GM06990 (cell line): Measurements from ENCODE around the gene RAB11FIP4.

ENCODE experiments used
- DNase-seq: peaks from one replicate; pipeline ENCODE4 v3.0.0-alpha.2; 2011; ENCODE audit not compliant: insufficient read length; ENCODE audit errors: extremely low read depth
- H3K27me3 ChIP-seq: replicated peaks from 2 replicates; pipeline ENCODE4 v1.6.0; 2011; ENCODE audit warnings: low read length; ENCODE audit not compliant: control insufficient read depth, insufficient read depth
- H3K36me3 ChIP-seq: 2 replicates; pipeline ENCODE4 v1.5.1; 2011; ENCODE audit warnings: low read length; ENCODE audit not compliant: control insufficient read depth, insufficient read depth
- H3K4me3 ChIP-seq: replicated peaks from 2 replicates; pipeline ENCODE4 v1.5.1; 2011; ENCODE audit warnings: low read depth, mild to moderate bottlenecking, control low read depth, low read length
- TF ChIP-seq, protein P1 (sequence below): IDR thresholded peaks from 2 replicates; pipeline ENCODE4 v1.5.1; 2011; ENCODE audit warnings: low read length, control low read depth, mild to moderate bottlenecking, inconsistent platforms; ENCODE audit not compliant: insufficient read depth, poor library complexity, severe bottlenecking

RAB11FIP4 gene

DNA sequence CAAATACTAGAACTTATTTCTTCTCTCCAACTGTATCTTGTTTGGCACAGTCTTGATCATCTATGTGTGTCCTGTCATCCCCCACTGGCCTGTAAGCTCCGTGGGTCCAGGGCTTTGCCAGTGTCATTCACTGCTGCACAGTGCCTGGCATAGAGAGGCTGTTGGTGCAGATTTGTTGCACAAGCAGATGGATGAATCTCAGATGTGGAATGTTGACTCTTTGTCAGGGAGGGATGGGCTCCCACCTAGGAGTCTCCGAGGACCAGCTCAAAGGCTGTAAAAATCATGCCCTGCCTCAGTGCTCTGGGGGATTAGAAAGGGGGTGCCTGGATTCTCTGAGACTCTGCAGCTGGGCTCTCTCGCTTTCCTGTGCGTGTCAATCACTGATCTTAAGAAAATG lies 60.6 kb downstream of the RAB11FIP4 start:
- no peak for DNase-seq
- no peaks in the 10 kb centered on the region for H3K27me3 ChIP-seq
- TF ChIP-seq, protein P1, sequence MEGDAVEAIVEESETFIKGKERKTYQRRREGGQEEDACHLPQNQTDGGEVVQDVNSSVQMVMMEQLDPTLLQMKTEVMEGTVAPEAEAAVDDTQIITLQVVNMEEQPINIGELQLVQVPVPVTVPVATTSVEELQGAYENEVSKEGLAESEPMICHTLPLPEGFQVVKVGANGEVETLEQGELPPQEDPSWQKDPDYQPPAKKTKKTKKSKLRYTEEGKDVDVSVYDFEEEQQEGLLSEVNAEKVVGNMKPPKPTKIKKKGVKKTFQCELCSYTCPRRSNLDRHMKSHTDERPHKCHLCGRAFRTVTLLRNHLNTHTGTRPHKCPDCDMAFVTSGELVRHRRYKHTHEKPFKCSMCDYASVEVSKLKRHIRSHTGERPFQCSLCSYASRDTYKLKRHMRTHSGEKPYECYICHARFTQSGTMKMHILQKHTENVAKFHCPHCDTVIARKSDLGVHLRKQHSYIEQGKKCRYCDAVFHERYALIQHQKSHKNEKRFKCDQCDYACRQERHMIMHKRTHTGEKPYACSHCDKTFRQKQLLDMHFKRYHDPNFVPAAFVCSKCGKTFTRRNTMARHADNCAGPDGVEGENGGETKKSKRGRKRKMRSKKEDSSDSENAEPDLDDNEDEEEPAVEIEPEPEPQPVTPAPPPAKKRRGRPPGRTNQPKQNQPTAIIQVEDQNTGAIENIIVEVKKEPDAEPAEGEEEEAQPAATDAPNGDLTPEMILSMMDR: no peak
- H3K36me3 ChIP-seq: no peaks in the 10 kb centered on the region
- H3K4me3 ChIP-seq: no peak overlapping the region

DNA sequence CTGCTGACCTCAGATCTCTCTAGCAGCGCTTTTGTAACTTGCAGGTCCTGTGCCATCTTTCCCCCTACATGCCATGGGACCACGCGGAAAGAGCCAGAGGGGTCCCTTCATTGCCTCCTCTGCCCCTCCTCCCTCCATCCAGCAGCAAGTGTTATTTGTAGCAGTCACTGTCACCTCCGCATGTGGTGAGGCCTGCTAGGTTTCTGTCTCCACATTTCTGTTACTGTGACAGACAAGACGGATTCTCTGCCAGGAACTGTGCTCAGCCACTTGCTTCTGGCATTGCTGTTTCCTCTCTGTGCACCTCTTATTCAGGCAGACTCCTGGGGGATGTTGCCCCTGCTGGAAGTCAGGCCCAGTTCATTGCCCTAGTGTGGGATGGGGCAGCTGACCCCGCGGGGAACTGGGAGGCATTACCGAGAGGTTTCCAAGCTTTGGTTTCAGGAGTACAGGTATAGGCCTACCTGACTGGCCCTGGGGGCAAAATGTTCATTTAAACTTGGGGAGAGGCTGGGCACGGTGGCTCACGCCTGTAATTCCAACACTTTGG lies 61.2 kb downstream of the RAB11FIP4 start:
- H3K27me3 ChIP-seq: no peaks in the 10 kb centered on the region
- no peak for DNase-seq
- H3K36me3 ChIP-seq: no peaks in the 10 kb centered on the region
- H3K4me3 ChIP-seq: no peak overlapping the region
- TF ChIP-seq, protein P1: no peak

DNA sequence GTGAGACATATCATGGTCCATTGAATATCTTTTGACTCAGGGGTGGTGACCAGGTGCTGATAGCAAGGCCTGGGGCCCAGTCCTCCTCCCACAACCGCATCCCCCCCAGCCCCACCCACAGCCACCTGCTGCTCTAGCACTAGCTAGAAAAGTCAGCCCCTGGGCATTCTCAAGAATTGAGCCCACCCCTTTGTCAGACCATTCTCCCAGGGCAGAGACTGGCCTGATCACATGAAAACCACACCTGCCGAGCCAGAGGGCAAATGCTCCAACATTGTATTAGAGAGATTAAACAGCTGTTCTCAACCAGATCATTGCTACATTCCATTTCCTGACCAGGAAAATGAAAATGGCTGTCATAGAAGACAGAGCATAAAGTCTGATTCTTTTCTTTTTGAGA lies 62.4 kb downstream of the RAB11FIP4 start:
- Histone ChIP-seq H3K36me3 (no peaks in the 10 kb centered on the region), H3K27me3 (no peaks in the 10 kb centered on the region; the same call in 1 of the 2 replicates), H3K4me3 (no peak overlapping the region)
- DNase-seq: no peak
- TF ChIP-seq, protein P1: no peak

DNA sequence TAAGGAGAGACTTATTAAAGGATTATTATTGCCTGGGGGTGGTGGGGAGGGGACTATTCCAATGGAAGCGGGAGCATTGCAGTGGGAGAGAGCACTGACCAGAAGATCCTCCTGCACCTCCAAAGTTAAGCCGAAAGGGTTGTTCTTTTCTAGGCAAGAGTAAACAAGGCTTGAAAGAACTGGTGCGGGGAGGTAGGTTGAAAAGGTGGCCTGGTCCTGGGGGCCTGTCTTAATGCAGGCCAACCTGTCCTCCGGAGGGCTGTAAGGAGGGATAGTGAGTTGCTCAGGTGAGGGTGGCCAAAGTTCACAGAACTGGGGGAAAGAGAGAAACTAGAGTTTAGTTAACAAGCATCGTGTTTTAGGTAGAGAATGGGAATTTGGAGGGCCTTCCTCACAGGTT lies 65.3 kb downstream of the RAB11FIP4 start:
- H3K27me3 ChIP-seq: no peaks in the 10 kb centered on the region; the same call in 1 of the 2 replicates
- DNase-seq: no peak
- no peaks in the 10 kb centered on the region for H3K36me3 ChIP-seq
- TF ChIP-seq, protein P1: no peak
- H3K4me3 ChIP-seq: no peak overlapping the region

DNA sequence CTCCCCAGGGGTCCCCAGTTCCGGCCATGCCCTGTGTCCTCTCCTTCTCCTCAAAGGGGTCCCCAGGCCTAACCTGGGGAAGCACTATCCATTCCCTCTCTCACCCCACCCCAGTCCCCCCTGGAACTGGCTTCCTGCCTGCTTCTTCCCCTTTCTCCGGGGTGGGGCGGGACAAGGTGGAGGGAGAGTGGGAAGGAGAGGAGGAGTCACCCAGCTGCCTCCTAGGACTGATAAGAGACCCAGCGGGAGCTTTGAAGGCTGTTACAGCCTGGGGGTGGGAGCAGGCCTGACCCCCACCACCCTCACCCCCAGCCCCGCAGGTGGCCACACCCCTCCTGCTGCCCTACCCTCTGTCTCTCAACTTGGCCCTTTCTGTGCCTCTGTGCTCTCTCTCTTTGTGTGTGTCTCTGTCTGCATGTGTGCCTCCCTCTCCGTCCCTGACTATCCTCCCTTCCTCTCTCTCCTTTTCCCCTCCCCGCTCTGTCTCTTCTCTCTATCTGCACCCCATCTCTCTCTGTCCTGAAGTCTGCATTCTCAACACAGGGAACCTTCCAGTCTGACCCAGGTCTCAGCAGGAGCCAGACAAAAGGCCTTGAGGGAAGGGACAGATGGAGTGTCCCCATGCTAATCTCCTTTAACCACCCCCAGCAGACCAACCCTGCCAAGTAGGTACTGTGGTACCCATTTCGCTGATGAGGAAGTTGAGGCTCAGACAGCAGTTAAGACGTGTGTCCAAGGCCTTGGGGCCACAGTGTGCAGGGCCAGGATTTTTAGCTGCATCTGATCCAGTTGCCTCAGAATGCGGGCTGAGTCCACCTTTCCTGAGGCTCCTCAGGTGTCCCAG lies 66.1 kb downstream of the RAB11FIP4 start:
- TF ChIP-seq, protein P1: no peak
- Histone ChIP-seq H3K27me3 (no peaks in the 10 kb centered on the region; the same call in 1 of the 2 replicates), H3K4me3 (no peak overlapping the region), H3K36me3 (no peaks in the 10 kb centered on the region)
- DNase-seq: no peak
